ENCODE results near the gene MAP6D1.
A peak's percentile ranks its signal among the peaks of the same experiment; 100 is the strongest.
"Not testable (repeated sequence)": the region's sequence is repeated elsewhere in the genome, so short reads cannot be mapped to it uniquely, and the experiment has no call there.

Gene MAP6D1

GRCh38 chr3:183796372-183796771, 29.0 kb downstream of the MAP6D1 start:
- no peak for DNase-seq

GRCh38 chr3:183794452-183794851, 30.9 kb downstream of the MAP6D1 start:
- DNase-seq, result no peak

- DNase-seq, result no peak
These were observed 32.4 kb downstream of the MAP6D1 start for GRCh38 chr3:183792976-183793375.

- DNase-seq, result no peak
These were observed 34.7 kb downstream of the MAP6D1 start for GRCh38 chr3:183790700-183791099.

- DNase-seq, result no peak
These were observed 35.6 kb downstream of the MAP6D1 start for GRCh38 chr3:183789826-183790225.

- not testable (repeated sequence) for DNase-seq
These were observed 40.9 kb downstream of the MAP6D1 start for GRCh38 chr3:183784503-183784902.

GRCh38 chr3:183782576-183783276, 42.7 kb downstream of the MAP6D1 start:
- no peak for DNase-seq

GRCh38 chr3:183781246-183781645, 44.1 kb downstream of the MAP6D1 start:
- DNase-seq, result no peak

- no peak for DNase-seq
These were observed 45.4 kb downstream of the MAP6D1 start for GRCh38 chr3:183779896-183780465.

- no peak for DNase-seq
These were observed 48.3 kb downstream of the MAP6D1 start for GRCh38 chr3:183777016-183777618.

GRCh38 chr3:183776451-183776850, 48.9 kb downstream of the MAP6D1 start:
- DNase-seq, result not testable (repeated sequence)

- DNase-seq, result no peak
These were observed 49.6 kb downstream of the MAP6D1 start for GRCh38 chr3:183775781-183776180.

- no peak for DNase-seq
These were observed 50.7 kb downstream of the MAP6D1 start for GRCh38 chr3:183774631-183775030.

- DNase-seq, result no peak
These were observed 55.9 kb downstream of the MAP6D1 start for GRCh38 chr3:183769453-183769852.

- DNase-seq, result no peak
These were observed 57.3 kb downstream of the MAP6D1 start for GRCh38 chr3:183768114-183768513.

- DNase-seq, result peak; percentile 58
These were observed 58.4 kb downstream of the MAP6D1 start for GRCh38 chr3:183766745-183767606.

GRCh38 chr3:183766107-183766506, 59.3 kb downstream of the MAP6D1 start:
- no peak for DNase-seq

Data from NCI-H2227 treated with DMSO at 0.1 percent for 48 hours (cell line).